Left ventricle myocardium superior (tissue), 1 donor: Measurements from ENCODE around the gene CPED1. TPM values are rescaled to one million over a fixed set of nuclear protein-coding genes. Genes with fewer than 3 reads are reported as not detected.
"Not testable (repeated sequence)": the region's sequence is repeated elsewhere in the genome, so short reads cannot be mapped to it uniquely, and the experiment has no call there.

Experiments used
- ATAC-seq: fragments of 200-7000 bp; cut with Tn5 transposase; one replicate; pipeline ENCODE4 v1.9.1; 2020; ENCODE audit warnings: mild to moderate bottlenecking, moderate library complexity
- DNase-seq: peaks from one replicate; pipeline ENCODE4 v3.0.0-alpha.2; 2020
- intact Hi-C: fragments of 100-400 bp; cut with micrococcal nuclease; formaldehyde crosslinking; loops from one replicate; pipeline ENCODE4 v1.11.0; 2022
- total RNA-seq: library from RNA; stranded (reverse); fragmentation: NEBNext Ultra II Directional; extraction: Animal tissue kit (Norgen Biotek cat#: 25700); gene quantifications from one replicate; pipeline ENCODE4 v1.2.1, GENCODE V29; 2021
- donor health status: DM: no; HTN: yes; CAD: no; lungs with severe emphysema.

Gene CPED1
- total RNA-seq, 1 donor from 2014 or later, result 32.8 TPM

- intact Hi-C loops, result no loop called here
- DNase-seq (no peak), ATAC-seq (no peak)
Measured at GRCh38 chr7:121278120-121279021, 289.9 kb downstream of the CPED1 start.

GRCh38 chr7:121279060-121279620 lies 290.6 kb downstream of the CPED1 start:
- ATAC-seq (no peak), DNase-seq (no peak)
- intact Hi-C loops, result no loop called here

GRCh38 chr7:121279822-121280221 lies 291.3 kb downstream of the CPED1 start:
- intact Hi-C loops, result no loop called here
- ATAC-seq (no peak), DNase-seq (no peak)

- no peak for DNase-seq
- intact Hi-C loops, result no loop called here
- ATAC-seq, result no peak
Measured at GRCh38 chr7:121280656-121281055, 292.1 kb downstream of the CPED1 start.

GRCh38 chr7:121282129-121282528 lies 293.6 kb downstream of the CPED1 start:
- no peak for ATAC-seq
- intact Hi-C loops, result no loop called here
- no peak for DNase-seq

GRCh38 chr7:121285066-121285667 lies 296.7 kb downstream of the CPED1 start:
- intact Hi-C loops, result no loop called here
- no peak for ATAC-seq
- no peak for DNase-seq

GRCh38 chr7:121286186-121286585 lies 297.7 kb downstream of the CPED1 start:
- intact Hi-C loops, result no loop called here
- ATAC-seq (no peak), DNase-seq (no peak)

- intact Hi-C loops, result no loop called here
- no peak for ATAC-seq
Measured at GRCh38 chr7:121286742-121287734, 298.5 kb downstream of the CPED1 start.

GRCh38 chr7:121288894-121289293 lies 300.4 kb downstream of the CPED1 start:
- no peak for DNase-seq
- no peak for ATAC-seq
- intact Hi-C loops, result no loop called here

More at GRCh38 chr7:121286742-121287734, 298.5 kb downstream of the CPED1 start:
- no peak for DNase-seq

- ATAC-seq, intact Hi-C loops, DNase-seq: not testable (repeated sequence)
Measured at GRCh38 chr7:121289930-121290329, 301.4 kb downstream of the CPED1 start.

- intact Hi-C loops, result no loop called here
- DNase-seq, result no peak
- no peak for ATAC-seq
Measured at GRCh38 chr7:121294448-121294992, 306.0 kb downstream of the CPED1 start.

- ATAC-seq (no peak), DNase-seq (no peak)
- intact Hi-C loops, result no loop called here
Measured at GRCh38 chr7:121297843-121298242, 309.3 kb downstream of the CPED1 start.

- intact Hi-C loops, result no loop called here
- no peak for ATAC-seq
- no peak for DNase-seq
Measured at GRCh38 chr7:121298831-121299239, 310.3 kb downstream of the CPED1 start.

GRCh38 chr7:121300685-121301420 lies 312.3 kb downstream of the CPED1 start:
- DNase-seq (no peak), ATAC-seq (no peak)
- intact Hi-C loops, result no loop called here

GRCh38 chr7:121301446-121302213 lies 313.1 kb downstream of the CPED1 start:
- no peak for DNase-seq
- ATAC-seq, result no peak
- intact Hi-C loops, result no loop called here

GRCh38 chr7:121302214-121302745 lies 313.8 kb downstream of the CPED1 start:
- intact Hi-C loops, result no loop called here
- no peak for DNase-seq
- ATAC-seq, result no peak

GRCh38 chr7:121303422-121304101 lies 315.1 kb downstream of the CPED1 start:
- no peak for DNase-seq
- no peak for ATAC-seq
- intact Hi-C loops, result no loop called here
